GM12878 (cell line): Measurements from ENCODE around the gene GFOD2. TPM values are rescaled to one million over a fixed set of nuclear protein-coding genes. Genes with fewer than 3 reads are reported as not detected.
A peak's percentile ranks its signal among the peaks of the same experiment; 100 is the strongest.

Source experiments
- BCL11A ChIP-seq: IDR thresholded peaks from 2 replicates; pipeline ENCODE4 v1.6.1; 2011; ENCODE audit warnings: low read depth, low read length
- CEBPB ChIP-seq, 2 experiments: fragments of 150-350 bp in 1 of 2; IDR thresholded peaks; 2 replicates each; pipeline ENCODE4 v1.6.1; 2012 to 2014; ENCODE audit warnings: low read depth in 2 of 2, low read length in 2 of 2, borderline replicate concordance in 1 of 2, inconsistent platforms in 1 of 2
- CREB1 ChIP-seq: IDR thresholded peaks from 2 replicates; pipeline ENCODE4 v1.6.1; 2012; ENCODE audit warnings: low read depth, mild to moderate bottlenecking, inconsistent platforms
- FOXK2 ChIP-seq: fragments of 450-650 bp; IDR thresholded peaks from 2 replicates; pipeline ENCODE4 v1.6.1; 2017; ENCODE audit warnings: mild to moderate bottlenecking, moderate library complexity
- FOXM1 ChIP-seq: IDR thresholded peaks from 2 replicates; pipeline ENCODE4 v1.6.1; 2012; ENCODE audit warnings: low read depth, mild to moderate bottlenecking, inconsistent platforms, low read length, moderate library complexity
- JUNB ChIP-seq: IDR thresholded peaks from 2 replicates; pipeline ENCODE4 v1.6.1; 2016; ENCODE audit warnings: antibody characterized with exemption, mild to moderate bottlenecking
- MTA3 ChIP-seq: IDR thresholded peaks from 2 replicates; pipeline ENCODE4 v1.6.1; 2012; ENCODE audit warnings: low read length, inconsistent platforms, borderline replicate concordance
- PAX5 ChIP-seq: IDR thresholded peaks from 2 replicates; pipeline ENCODE4 v1.6.1; 2011; ENCODE audit warnings: low read depth, low read length, borderline replicate concordance
- POU2F2 ChIP-seq: IDR thresholded peaks from 3 replicates; pipeline ENCODE4 v1.6.1; 2011; ENCODE audit warnings: low read depth, mild to moderate bottlenecking, low read length, borderline replicate concordance
- RBBP5 ChIP-seq: fragments of 200-600 bp; sonication (generic); conservative IDR thresholded peaks from 2 replicates; pipeline ENCODE4 v1.6.1; 2016
- SMAD5 ChIP-seq: IDR thresholded peaks from 2 replicates; pipeline ENCODE4 v1.6.1; 2016; ENCODE audit warnings: antibody characterized with exemption, low read depth
- SMC3 ChIP-seq: IDR thresholded peaks from 2 replicates; pipeline ENCODE4 v1.6.1; 2011; ENCODE audit warnings: low read length, improper control_type of control experiment, borderline replicate concordance
- SREBF2 ChIP-seq: IDR thresholded peaks from 2 replicates; pipeline ENCODE4 v1.6.1; 2012; ENCODE audit warnings: mild to moderate bottlenecking, low read length
- ZBED1 ChIP-seq: IDR thresholded peaks from 2 replicates; pipeline ENCODE4 v1.6.1; 2016; ENCODE audit warnings: borderline replicate concordance
- polyA plus RNA-seq, 11 experiments: library from polyadenylated mRNA; depleted of rRNA in 4 of 11; unstranded in 6 of 11; stranded (reverse) in 5 of 11; fragments of >200 nt; fragmentation: Nextera tagmentation in 4 of 11; fragmentation: Illumina TruSeq in 1 of 11; extraction: Ambion mirVana in 4 of 11; extraction: Trizol in 1 of 11; gene quantifications; 1 replicate in 1 of 11; 2 replicates in 10 of 11; pipeline versions ENCODE4 v1.2.1 to v1.2.3, GENCODE V29; 2011 to 2016; ENCODE audit warnings: inconsistent platforms in 2 of 11, missing spikeins in 2 of 11, low read depth in 1 of 11
- total RNA-seq, 4 experiments: library from RNA; depleted of rRNA in 3 of 4; stranded (reverse); fragments of >200 nt in 3 of 4; fragmentation: Illumina TruSeq in 1 of 4; extraction: Trizol in 1 of 4; gene quantifications; 2 replicates each; pipeline versions ENCODE4 v1.2.1 to v1.2.3, GENCODE V29; 2013 to 2021
- TF ChIP-seq, protein P1 (sequence below): IDR thresholded peaks from 2 replicates; pipeline ENCODE4 v1.6.1; 2012; ENCODE audit warnings: low read depth, low read length, improper control_type of control experiment
- TF ChIP-seq, protein P2 (sequence below): IDR thresholded peaks from 2 replicates; pipeline ENCODE4 v1.6.1; 2011; ENCODE audit warnings: low read depth, low read length, improper control_type of control experiment, borderline replicate concordance

GFOD2 gene
- total and polyA plus RNA-seq, 10 of the 15 experiments (the other 5 are each of a cell fraction or from before 2014, with no cell fraction given): 2.0 to 15.9 (median 12.0) TPM

DNA sequence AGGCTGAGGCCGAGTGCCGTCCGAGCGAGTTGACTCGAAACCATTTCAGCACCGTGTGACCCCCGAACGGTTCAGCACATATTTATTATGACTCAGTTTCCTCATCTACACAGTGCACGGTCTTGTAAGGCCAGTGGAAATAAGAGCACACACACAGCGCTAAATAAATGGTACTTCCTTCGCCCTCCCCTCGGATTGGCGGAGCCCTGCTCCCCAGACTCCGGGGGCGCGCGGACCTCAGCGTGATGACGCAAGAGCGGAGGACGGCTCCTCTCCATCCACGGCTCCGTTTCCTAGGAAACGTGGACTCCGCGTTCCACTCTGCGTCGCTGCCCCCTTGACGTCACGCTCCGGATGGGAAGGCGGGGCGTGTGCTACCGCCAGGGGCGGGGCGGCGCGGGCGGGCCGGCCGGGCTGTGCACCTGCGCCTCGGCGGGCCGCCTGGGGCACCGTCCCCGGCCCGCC, 58.5 kb downstream of the GFOD2 start, which contains the start of gene PARD6A (continued):
- TF ChIP-seq BCL11A (no peak), SREBF2 (no peak), CEBPB (IDR thresholded peaks at IDR 0.05; ENCODE audit: borderline replicate concordance in 1 of 2, low read depth in 2 of 2, low read length in 2 of 2) (peak in 1 of 2 experiments; percentile 86; a peak in 2 of 4 replicates), FOXK2 (peak; percentile 90), POU2F2 (no peak), SMC3 (no peak), ZBED1 (no peak), CREB1 (no peak), MTA3 (no peak), JUNB (no peak), RBBP5 (no peak), PAX5 (0 out of 2 replicates have a peak, but pooled peaks have one; percentile 36), SMAD5 (no peak), FOXM1 (no peak)
- TF ChIP-seq, protein P1, sequence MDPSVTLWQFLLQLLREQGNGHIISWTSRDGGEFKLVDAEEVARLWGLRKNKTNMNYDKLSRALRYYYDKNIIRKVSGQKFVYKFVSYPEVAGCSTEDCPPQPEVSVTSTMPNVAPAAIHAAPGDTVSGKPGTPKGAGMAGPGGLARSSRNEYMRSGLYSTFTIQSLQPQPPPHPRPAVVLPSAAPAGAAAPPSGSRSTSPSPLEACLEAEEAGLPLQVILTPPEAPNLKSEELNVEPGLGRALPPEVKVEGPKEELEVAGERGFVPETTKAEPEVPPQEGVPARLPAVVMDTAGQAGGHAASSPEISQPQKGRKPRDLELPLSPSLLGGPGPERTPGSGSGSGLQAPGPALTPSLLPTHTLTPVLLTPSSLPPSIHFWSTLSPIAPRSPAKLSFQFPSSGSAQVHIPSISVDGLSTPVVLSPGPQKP: no peak
- TF ChIP-seq, protein P2, sequence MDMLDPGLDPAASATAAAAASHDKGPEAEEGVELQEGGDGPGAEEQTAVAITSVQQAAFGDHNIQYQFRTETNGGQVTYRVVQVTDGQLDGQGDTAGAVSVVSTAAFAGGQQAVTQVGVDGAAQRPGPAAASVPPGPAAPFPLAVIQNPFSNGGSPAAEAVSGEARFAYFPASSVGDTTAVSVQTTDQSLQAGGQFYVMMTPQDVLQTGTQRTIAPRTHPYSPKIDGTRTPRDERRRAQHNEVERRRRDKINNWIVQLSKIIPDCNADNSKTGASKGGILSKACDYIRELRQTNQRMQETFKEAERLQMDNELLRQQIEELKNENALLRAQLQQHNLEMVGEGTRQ: no peak
- TF ChIP-seq, all 136 proteins: peak for 33
